Esophagus (tissue), 2 donors: ENCODE data around the gene SERPINB4. TPM values are rescaled to one million over a fixed set of nuclear protein-coding genes. Genes with fewer than 3 reads are reported as not detected.

Experiments used
- H3K27ac ChIP-seq, 2 donors: one replicate each; pipeline ENCODE4 v1.5.1; 2013; ENCODE audit warnings: low read depth in 2 of 2, mild to moderate bottlenecking in 2 of 2, inconsistent platforms in 1 of 2, low read length in 1 of 2, moderate library complexity in 1 of 2
- H3K27me3 ChIP-seq, 2 donors: one replicate each; pipeline ENCODE4 v1.6.1; 2013; ENCODE audit warnings: low read length in 2 of 2, control low read depth in 1 of 2, mild to moderate bottlenecking in 1 of 2; ENCODE audit not compliant: insufficient read depth in 2 of 2, control insufficient read depth in 1 of 2
- H3K36me3 ChIP-seq, 2 donors: one replicate each; pipeline ENCODE4 v1.6.1; 2013; ENCODE audit warnings: low read length in 1 of 2; ENCODE audit not compliant: control insufficient read depth in 2 of 2, insufficient read depth in 2 of 2
- H3K4me1 ChIP-seq, 2 donors: one replicate each; pipeline ENCODE4 v1.6.1; 2013; ENCODE audit warnings: low read length in 1 of 2; ENCODE audit not compliant: control insufficient read depth in 2 of 2, insufficient read depth in 2 of 2
- H3K4me3 ChIP-seq, 2 donors: one replicate each; pipeline ENCODE4 v1.5.1; 2013; ENCODE audit warnings: low read length in 2 of 2, mild to moderate bottlenecking in 2 of 2, low read depth in 1 of 2, moderate library complexity in 1 of 2
- H3K9me3 ChIP-seq, 2 donors: one replicate each; pipeline ENCODE4 v1.6.1; 2013; ENCODE audit warnings: mild to moderate bottlenecking in 2 of 2, low read depth in 1 of 2, low read length in 1 of 2, moderate library complexity in 1 of 2; ENCODE audit not compliant: control insufficient read depth in 2 of 2, insufficient read depth in 1 of 2
- WGBS, 2 donors: extraction: QIAGEN DNeasy Blood & Tissue Kit; methylation state at CpG; one replicate each; pipeline ENCODE4 v1.1.7; 2013; 5-methylcytosine and 5-hydroxymethylcytosine counted together
- polyA plus RNA-seq, 2 donors: library from polyadenylated mRNA; stranded (reverse); fragments of 200-250 nt; gene quantifications; one replicate each; pipeline ENCODE4 v1.2.3, GENCODE V29; 2013
- donor health status: healthy with polysubstance abuse.
- donor health status: Bipolar disorder and iron deficiency.

The SERPINB4 gene
- polyA plus RNA-seq, 2 donors = 19.3 to 68.4 TPM

- Histone ChIP-seq H3K27ac (no peak overlapping the region), H3K27me3 (no peaks in the 10 kb centered on the region), H3K4me3 (no peak overlapping the region), H3K36me3 (no peaks in the 10 kb centered on the region), H3K9me3 (no peaks in the 10 kb centered on the region), H3K4me1 (no peaks in the 10 kb centered on the region)
- WGBS, 2 donors = 85 to 88% methylated on average over 6 of the region's 6 CpGs
Observed at GRCh38 chr18:63637703-63638102, 6.4 kb downstream of the SERPINB4 start.

- no peaks in the 10 kb centered on the region for H3K4me1 ChIP-seq
- H3K27ac ChIP-seq = no peak overlapping the region
- H3K9me3 ChIP-seq = peaks cover 10 to 18% of the 10 kb centered on the region in 2 donors
- H3K27me3 ChIP-seq = no peaks in the 10 kb centered on the region
- no peak overlapping the region for H3K4me3 ChIP-seq
- no peaks in the 10 kb centered on the region for H3K36me3 ChIP-seq
Observed at GRCh38 chr18:63627819-63628218, 16.2 kb downstream of the SERPINB4 start.

GRCh38 chr18:63626431-63626830 is 17.6 kb downstream of the SERPINB4 start:
- no peak overlapping the region for H3K4me3 ChIP-seq
- 68 to 76% methylated on average over 4 of the region's 4 CpGs for WGBS, 2 donors
- no peaks in the 10 kb centered on the region for H3K4me1 ChIP-seq
- H3K27ac ChIP-seq = no peak overlapping the region
- H3K9me3 ChIP-seq = peaks cover 10 to 18% of the 10 kb centered on the region in 2 donors
- no peaks in the 10 kb centered on the region for H3K36me3 ChIP-seq
- no peaks in the 10 kb centered on the region for H3K27me3 ChIP-seq

- no peaks in the 10 kb centered on the region for H3K27me3 ChIP-seq
- H3K36me3 ChIP-seq = no peaks in the 10 kb centered on the region
- no peaks in the 10 kb centered on the region for H3K4me1 ChIP-seq
- H3K4me3 ChIP-seq = no peak overlapping the region
- H3K9me3 ChIP-seq = peaks cover 10 to 18% of the 10 kb centered on the region in 2 donors
- 86 to 91% methylated on average over 3 of the region's 3 CpGs for WGBS, 2 donors
- no peak overlapping the region for H3K27ac ChIP-seq
Observed at GRCh38 chr18:63624863-63625262, 19.2 kb downstream of the SERPINB4 start.

GRCh38 chr18:63619661-63620060 is 24.4 kb downstream of the SERPINB4 start:
- WGBS, 2 donors = 76 to 86% methylated on average over 3 of the region's 3 CpGs
- Histone ChIP-seq H3K9me3 (peaks cover 3 to 4% of the 10 kb centered on the region in 2 donors), H3K36me3 (no peaks in the 10 kb centered on the region), H3K4me3 (no peak overlapping the region), H3K27ac (no peak overlapping the region), H3K4me1 (no peaks in the 10 kb centered on the region), H3K27me3 (no peaks in the 10 kb centered on the region)

- Histone ChIP-seq H3K4me3 (no peak overlapping the region), H3K36me3 (no peaks in the 10 kb centered on the region), H3K27me3 (no peaks in the 10 kb centered on the region), H3K4me1 (no peaks in the 10 kb centered on the region), H3K9me3 (no peaks in the 10 kb centered on the region), H3K27ac (no peak overlapping the region)
- 83 to 86% methylated on average over 2 of the region's 2 CpGs for WGBS, 2 donors
Observed at GRCh38 chr18:63617915-63618234, 26.2 kb downstream of the SERPINB4 start.

GRCh38 chr18:63617049-63617914 is 26.8 kb downstream of the SERPINB4 start:
- 29 to 39% methylated on average over 3 of the region's 3 CpGs for WGBS, 2 donors
- H3K27ac ChIP-seq = no peak overlapping the region
- H3K4me1 ChIP-seq = no peaks in the 10 kb centered on the region
- H3K36me3 ChIP-seq = no peaks in the 10 kb centered on the region
- no peak overlapping the region for H3K4me3 ChIP-seq
- H3K27me3 ChIP-seq = no peaks in the 10 kb centered on the region
- H3K9me3 ChIP-seq = no peaks in the 10 kb centered on the region

- 66 to 83% methylated on average over 4 of the region's 4 CpGs for WGBS, 2 donors
- Histone ChIP-seq H3K27me3 (no peaks in the 10 kb centered on the region), H3K4me1 (no peaks in the 10 kb centered on the region), H3K36me3 (no peaks in the 10 kb centered on the region), H3K9me3 (no peaks in the 10 kb centered on the region), H3K4me3 (no peak overlapping the region), H3K27ac (peak overlapping the region; percentile 5 to 79)
Observed at GRCh38 chr18:63613420-63613819, 30.6 kb downstream of the SERPINB4 start.

GRCh38 chr18:63606526-63606925 is 37.5 kb downstream of the SERPINB4 start:
- WGBS, 2 donors = 80 to 84% methylated on average over 3 of the region's 3 CpGs
- H3K4me3 ChIP-seq = no peak overlapping the region
- no peak overlapping the region for H3K27ac ChIP-seq
- no peaks in the 10 kb centered on the region for H3K4me1 ChIP-seq
- H3K36me3 ChIP-seq = no peaks in the 10 kb centered on the region
- H3K9me3 ChIP-seq = no peaks in the 10 kb centered on the region
- H3K27me3 ChIP-seq = no peaks in the 10 kb centered on the region
